Measurements from ENCODE around the gene LIPK.

The LIPK gene

DNA sequence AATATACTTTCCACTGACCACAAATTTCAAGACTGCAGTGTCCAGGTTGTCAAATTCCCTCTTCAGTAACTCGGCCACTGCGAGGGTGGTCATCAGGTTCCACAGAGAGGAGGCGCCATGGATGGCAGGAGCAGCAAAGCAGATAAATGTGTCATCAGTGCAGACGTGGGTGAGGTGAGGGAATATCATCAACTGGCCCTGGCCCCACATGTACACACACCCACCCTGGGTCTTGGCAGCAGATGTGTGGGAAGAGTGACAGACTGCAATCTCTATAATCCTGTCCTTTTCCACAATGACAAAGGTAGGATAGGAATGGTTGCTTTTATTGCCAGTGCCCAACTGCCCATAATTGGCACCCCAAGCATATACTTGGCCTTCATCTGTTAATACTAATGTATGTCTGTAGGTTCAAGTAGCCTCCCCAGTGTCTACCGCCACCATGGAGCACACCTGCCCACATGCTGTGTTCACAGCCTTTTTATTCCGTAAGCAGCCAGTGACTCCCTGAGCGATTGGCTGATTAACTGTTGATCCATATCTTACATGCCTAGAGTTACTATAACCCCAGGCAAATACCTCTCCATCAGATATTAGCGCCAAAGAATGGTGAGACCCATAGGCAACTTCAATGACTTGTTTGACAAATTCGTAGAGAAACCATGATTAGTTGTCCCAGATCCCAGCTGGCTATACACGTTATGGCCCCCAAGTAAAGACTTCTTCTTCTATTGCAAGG is 80.2 kb downstream of the LIPK start:
- H3K4me1 ChIP-seq (ENCODE audit: insufficient read depth, low read length) = no peaks in the 10 kb centered on the region
- 93% methylated on average over 10 of the region's 10 CpGs for WGBS

DNA sequence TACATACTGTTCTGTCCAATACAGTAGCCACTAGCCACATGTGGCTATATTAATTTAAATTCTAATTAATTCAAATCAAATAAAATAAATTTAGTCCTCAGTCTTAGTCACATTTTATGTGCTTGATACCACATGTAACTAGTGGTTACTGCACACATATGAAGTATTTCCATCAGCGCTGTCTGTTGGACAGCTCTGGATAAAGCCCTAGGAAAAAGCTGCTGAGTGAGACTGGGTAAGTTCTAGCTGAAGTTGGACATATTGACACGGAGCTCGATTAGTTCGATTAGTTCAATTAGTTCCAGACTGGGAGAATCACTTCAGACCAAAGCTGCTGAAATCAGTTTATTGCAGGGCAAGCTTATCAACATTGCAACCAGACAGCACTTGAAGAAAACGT is 81.4 kb downstream of the LIPK start:
- no peaks in the 10 kb centered on the region for H3K36me3 ChIP-seq (ENCODE audit: insufficient read depth, low read length)
- no peaks in the 10 kb centered on the region for H3K27me3 ChIP-seq (ENCODE audit: insufficient read depth, low read length)
- no peaks in the 10 kb centered on the region for H3K4me1 ChIP-seq (ENCODE audit: insufficient read depth, low read length)
- WGBS = 93% methylated on average over 5 of the region's 5 CpGs
- no peak overlapping the region for H3K9ac ChIP-seq (ENCODE audit: low read depth, low read length)
- H3K27ac ChIP-seq (ENCODE audit: low read depth, low read length) = no peak overlapping the region
- no peak overlapping the region for H3K4me3 ChIP-seq (ENCODE audit: low read length)
- H3K9me3 ChIP-seq (ENCODE audit: insufficient read depth, low read depth, low read length) = no peaks in the 10 kb centered on the region

More for the DNA sequence above, 80.2 kb downstream of the LIPK start:
- no peak overlapping the region for H3K9ac ChIP-seq (ENCODE audit: low read depth, low read length)
- H3K27ac ChIP-seq (ENCODE audit: low read depth, low read length) = no peak overlapping the region
- no peaks in the 10 kb centered on the region for H3K9me3 ChIP-seq (ENCODE audit: insufficient read depth, low read depth, low read length)
- H3K36me3 ChIP-seq (ENCODE audit: insufficient read depth, low read length) = no peaks in the 10 kb centered on the region
- no peaks in the 10 kb centered on the region for H3K27me3 ChIP-seq (ENCODE audit: insufficient read depth, low read length)
- H3K4me3 ChIP-seq (ENCODE audit: low read length) = no peak overlapping the region

DNA sequence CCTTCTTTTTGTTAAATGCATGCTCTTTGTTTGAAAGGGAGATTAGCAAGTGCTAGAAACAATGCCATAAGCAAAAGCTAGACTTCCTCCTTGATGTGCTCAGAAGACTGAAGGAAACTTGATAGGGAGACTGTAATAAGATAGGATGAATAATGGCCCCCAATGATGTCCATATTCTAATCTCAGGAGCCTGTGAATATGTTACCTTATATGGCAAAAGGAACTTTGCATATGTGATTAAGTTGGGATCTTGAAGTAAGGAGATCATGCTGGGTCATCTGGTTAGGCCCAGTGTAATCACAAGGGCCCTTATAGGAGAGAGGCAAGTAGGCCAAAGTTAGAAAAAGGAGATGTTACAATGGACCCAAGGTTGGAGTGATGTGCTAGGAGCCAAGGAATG is 82.9 kb downstream of the LIPK start:
- H3K4me3 ChIP-seq (ENCODE audit: low read length) = no peak overlapping the region
- no peaks in the 10 kb centered on the region for H3K36me3 ChIP-seq (ENCODE audit: insufficient read depth, low read length)
- no peaks in the 10 kb centered on the region for H3K27me3 ChIP-seq (ENCODE audit: insufficient read depth, low read length)
- no peaks in the 10 kb centered on the region for H3K4me1 ChIP-seq (ENCODE audit: insufficient read depth, low read length)
- H3K9ac ChIP-seq (ENCODE audit: low read depth, low read length) = no peak overlapping the region
- no peaks in the 10 kb centered on the region for H3K9me3 ChIP-seq (ENCODE audit: insufficient read depth, low read depth, low read length)
- H3K27ac ChIP-seq (ENCODE audit: low read depth, low read length) = no peak overlapping the region

DNA sequence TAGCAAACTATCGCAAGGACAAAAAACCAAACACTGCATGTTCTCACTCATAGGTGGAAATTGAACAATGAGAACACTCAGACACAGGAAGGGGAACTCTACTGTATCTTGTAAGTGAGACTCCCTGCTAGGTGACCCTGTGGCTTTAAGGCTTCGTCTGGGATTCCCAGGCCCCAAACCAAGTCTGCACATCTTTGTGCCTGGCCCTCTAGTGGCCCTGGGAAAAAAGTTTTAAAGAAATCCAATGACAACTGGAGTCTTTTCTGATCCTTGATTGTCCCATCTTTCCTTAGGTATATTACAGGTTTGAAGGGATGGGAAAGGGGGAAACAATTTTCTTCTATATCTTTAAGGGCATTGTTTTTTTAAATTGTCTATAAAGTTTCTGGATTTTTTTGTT is 85.9 kb downstream of the LIPK start:
- Histone ChIP-seq H3K9me3 (ENCODE audit: insufficient read depth, low read depth, low read length) (no peaks in the 10 kb centered on the region), H3K4me1 (ENCODE audit: insufficient read depth, low read length) (no peaks in the 10 kb centered on the region), H3K36me3 (ENCODE audit: insufficient read depth, low read length) (no peaks in the 10 kb centered on the region), H3K27ac (ENCODE audit: low read depth, low read length) (no peak overlapping the region), H3K4me3 (ENCODE audit: low read length) (no peak overlapping the region), H3K9ac (ENCODE audit: low read depth, low read length) (no peak overlapping the region), H3K27me3 (ENCODE audit: insufficient read depth, low read length) (no peaks in the 10 kb centered on the region)
- 45% methylated on average over 2 of the region's 2 CpGs for WGBS

DNA sequence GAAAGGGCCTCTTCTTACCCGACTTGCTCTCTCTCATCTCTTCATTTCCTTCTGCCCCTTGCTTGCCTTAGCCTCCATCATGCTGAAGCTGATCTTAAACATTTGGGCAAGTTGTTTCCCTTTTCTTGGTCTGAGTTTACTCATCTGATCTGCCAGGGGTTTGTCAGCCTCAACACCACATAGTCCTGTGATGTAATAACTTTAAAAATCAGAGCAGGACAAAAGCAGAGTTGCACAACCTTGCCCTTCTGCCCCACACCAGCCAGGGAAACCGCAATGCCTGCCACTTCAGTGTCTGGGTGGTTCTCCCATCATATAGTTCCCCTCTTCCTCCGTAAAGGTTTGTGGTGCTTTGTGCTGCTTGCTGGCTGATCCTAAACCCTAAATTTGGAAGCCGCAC is 86.6 kb downstream of the LIPK start:
- Histone ChIP-seq H3K4me1 (ENCODE audit: insufficient read depth, low read length) (no peaks in the 10 kb centered on the region), H3K27ac (ENCODE audit: low read depth, low read length) (no peak overlapping the region), H3K27me3 (ENCODE audit: insufficient read depth, low read length) (no peaks in the 10 kb centered on the region), H3K36me3 (ENCODE audit: insufficient read depth, low read length) (no peaks in the 10 kb centered on the region), H3K4me3 (ENCODE audit: low read length) (no peak overlapping the region), H3K9me3 (ENCODE audit: insufficient read depth, low read depth, low read length) (no peaks in the 10 kb centered on the region), H3K9ac (ENCODE audit: low read depth, low read length) (no peak overlapping the region)
- WGBS = 90% methylated on average over 4 of the region's 4 CpGs

DNA sequence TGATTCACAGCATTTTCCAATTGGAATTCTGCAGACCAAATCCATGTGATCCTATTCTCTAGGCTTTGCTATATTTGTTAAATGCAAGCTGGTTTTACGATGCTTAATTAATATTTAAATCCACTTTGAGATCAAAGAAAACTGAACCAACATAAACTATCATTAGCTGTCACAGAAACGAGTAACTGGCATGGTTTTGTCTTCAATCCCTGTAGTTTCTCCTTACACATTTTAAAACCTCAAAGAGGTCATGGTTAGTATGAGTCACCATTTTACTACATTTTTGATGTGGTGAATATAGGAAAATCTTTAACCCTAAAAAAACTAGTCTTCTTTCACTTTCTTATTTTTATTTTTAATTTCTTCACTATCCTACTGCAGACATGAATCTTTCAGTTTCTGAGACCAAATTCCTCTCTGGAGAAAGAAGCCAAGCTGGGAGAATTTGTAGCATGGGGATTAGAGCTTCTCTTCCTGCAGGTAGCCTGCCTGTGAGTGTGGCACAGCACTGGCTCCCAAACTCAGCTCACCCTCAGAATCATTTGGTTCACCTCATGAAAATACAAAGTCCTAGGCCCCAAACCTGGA is 87.8 kb downstream of the LIPK start:
- Histone ChIP-seq H3K36me3 (ENCODE audit: insufficient read depth, low read length) (no peaks in the 10 kb centered on the region), H3K27me3 (ENCODE audit: insufficient read depth, low read length) (no peaks in the 10 kb centered on the region), H3K9me3 (ENCODE audit: insufficient read depth, low read depth, low read length) (no peaks in the 10 kb centered on the region), H3K4me1 (ENCODE audit: insufficient read depth, low read length) (no peaks in the 10 kb centered on the region), H3K27ac (ENCODE audit: low read depth, low read length) (no peak overlapping the region), H3K9ac (ENCODE audit: low read depth, low read length) (no peak overlapping the region), H3K4me3 (ENCODE audit: low read length) (no peak overlapping the region)
- 92% methylated on average over 2 of the region's 2 CpGs for WGBS

DNA sequence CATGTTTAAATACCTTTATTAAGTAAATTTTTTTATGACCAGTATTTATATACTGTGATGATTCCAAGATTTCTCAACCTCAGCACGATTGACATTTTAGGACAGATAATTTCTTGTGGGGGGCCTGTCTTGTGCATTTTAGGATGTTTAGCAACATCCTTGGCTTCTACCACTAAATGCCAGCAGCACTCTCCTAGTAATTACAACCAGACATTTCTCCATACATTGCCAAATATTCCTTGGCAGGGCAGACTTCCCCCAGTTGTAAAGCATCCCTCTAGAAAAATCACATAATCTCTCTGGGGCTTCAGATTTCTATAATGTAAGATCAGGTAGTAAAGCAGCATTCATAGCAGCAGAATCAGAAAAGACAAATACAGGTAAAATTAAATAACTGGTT is 88.7 kb downstream of the LIPK start:
- Histone ChIP-seq H3K4me3 (ENCODE audit: low read length) (no peak overlapping the region), H3K27ac (ENCODE audit: low read depth, low read length) (no peak overlapping the region)
- WGBS = 100% methylated on average over 1 of the region's 1 CpG

DNA sequence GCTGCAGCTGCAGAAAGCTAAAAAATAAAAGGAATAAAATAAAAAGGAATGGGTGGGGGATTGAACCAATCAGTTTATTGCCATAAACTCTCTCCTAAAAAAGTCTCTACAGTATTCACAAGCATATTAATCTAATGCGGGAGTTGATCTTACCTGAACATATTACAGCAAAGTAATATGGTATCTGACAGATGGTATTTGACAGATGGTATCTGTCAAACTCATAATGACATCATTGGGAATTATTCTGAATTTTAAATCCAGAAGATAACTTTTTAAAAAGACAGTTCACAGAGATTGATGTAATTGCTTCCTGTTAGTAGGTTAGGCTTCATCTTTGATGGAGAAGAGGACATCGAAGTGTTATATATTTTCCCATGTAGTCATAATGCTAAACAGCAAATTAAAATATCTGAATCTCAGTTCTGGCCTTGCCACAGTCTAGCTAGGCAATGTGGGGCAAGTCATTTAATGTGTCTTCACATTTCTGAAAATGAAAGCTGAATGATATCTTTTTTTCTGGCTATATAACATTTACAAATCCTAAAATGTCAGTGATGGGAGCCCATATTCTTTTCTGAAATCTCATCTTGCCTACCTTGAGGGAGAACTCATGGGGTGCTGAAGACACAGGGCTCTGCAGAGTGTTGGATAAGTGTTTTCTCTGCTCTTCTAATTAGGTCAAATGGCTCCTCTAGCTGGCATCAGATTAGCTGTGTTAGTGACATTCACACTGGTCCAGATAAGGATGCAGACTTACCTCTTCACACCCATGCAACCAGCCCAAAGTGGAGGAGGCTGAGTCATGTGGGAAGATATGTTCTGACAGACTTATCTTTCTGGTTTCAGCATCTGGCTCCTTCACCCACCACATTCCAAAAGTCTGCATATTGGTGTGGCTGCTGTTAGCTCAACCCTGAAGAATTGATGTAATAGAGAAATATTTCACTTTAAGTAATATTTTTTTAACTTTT is 94.4 kb downstream of the LIPK start:
- no peak overlapping the region for H3K27ac ChIP-seq (ENCODE audit: low read depth, low read length)
- no peak overlapping the region for H3K4me3 ChIP-seq (ENCODE audit: low read length)
- H3K9ac ChIP-seq (ENCODE audit: low read depth, low read length) = no peak overlapping the region
- WGBS = no CpG with 5 or more reads among the region's 2 CpGs
- no peaks in the 10 kb centered on the region for H3K36me3 ChIP-seq (ENCODE audit: insufficient read depth, low read length)
- 0 out of 2 replicates have a peak, but pooled peaks cover 4% of the 10 kb centered on the region for H3K4me1 ChIP-seq (ENCODE audit: insufficient read depth, low read length)
- H3K27me3 ChIP-seq (ENCODE audit: insufficient read depth, low read length) = no peaks in the 10 kb centered on the region
- no peaks in the 10 kb centered on the region for H3K9me3 ChIP-seq (ENCODE audit: insufficient read depth, low read depth, low read length)

More for the DNA sequence above, 88.7 kb downstream of the LIPK start:
- Histone ChIP-seq H3K9ac (ENCODE audit: low read depth, low read length) (no peak overlapping the region), H3K9me3 (ENCODE audit: insufficient read depth, low read depth, low read length) (no peaks in the 10 kb centered on the region), H3K27me3 (ENCODE audit: insufficient read depth, low read length) (no peaks in the 10 kb centered on the region), H3K4me1 (ENCODE audit: insufficient read depth, low read length) (no peaks in the 10 kb centered on the region), H3K36me3 (ENCODE audit: insufficient read depth, low read length) (no peaks in the 10 kb centered on the region)
